ENCODE measurements around the gene SYNPO2.

The SYNPO2 gene

GRCh38 chr4:119082661-119083060, 194.0 kb downstream of the SYNPO2 start:
- DNase-seq: peak; percentile 92

- DNase-seq: no peak
Measured at GRCh38 chr4:119084513-119084912, 195.9 kb downstream of the SYNPO2 start.

DNA sequence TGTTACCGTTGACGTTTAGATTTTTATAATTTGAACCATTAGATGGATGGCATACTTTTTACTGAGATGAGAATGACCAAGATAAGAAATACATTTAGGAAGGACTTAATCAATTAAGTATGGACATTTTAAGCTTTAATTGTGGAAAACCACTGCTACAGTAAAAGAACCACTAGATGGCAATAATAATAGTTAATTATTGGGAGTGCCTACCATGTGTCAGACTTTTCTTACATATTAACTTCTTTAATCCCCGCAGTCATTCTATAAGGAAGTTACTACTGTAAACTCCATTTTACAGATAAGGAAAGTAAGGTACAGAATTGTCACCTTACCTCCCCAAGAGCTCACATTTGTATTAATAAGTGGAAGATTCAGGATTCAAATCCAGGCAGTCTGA, 198.5 kb downstream of the SYNPO2 start:
- DNase-seq: no peak

- DNase-seq: no peak
Measured at GRCh38 chr4:119087656-119088055, 199.0 kb downstream of the SYNPO2 start.

GRCh38 chr4:119093042-119093827, 204.6 kb downstream of the SYNPO2 start:
- no peak for DNase-seq

- no peak for DNase-seq
Measured at GRCh38 chr4:119097282-119097900, 208.7 kb downstream of the SYNPO2 start.

GRCh38 chr4:119098306-119098705, 209.7 kb downstream of the SYNPO2 start:
- DNase-seq: no peak

- DNase-seq: no peak
Measured at GRCh38 chr4:119099227-119099810, 210.7 kb downstream of the SYNPO2 start.

- no peak for DNase-seq
Measured at GRCh38 chr4:119100655-119101054, 212.0 kb downstream of the SYNPO2 start.

GRCh38 chr4:119103263-119103662, 214.6 kb downstream of the SYNPO2 start:
- no peak for DNase-seq

DNA sequence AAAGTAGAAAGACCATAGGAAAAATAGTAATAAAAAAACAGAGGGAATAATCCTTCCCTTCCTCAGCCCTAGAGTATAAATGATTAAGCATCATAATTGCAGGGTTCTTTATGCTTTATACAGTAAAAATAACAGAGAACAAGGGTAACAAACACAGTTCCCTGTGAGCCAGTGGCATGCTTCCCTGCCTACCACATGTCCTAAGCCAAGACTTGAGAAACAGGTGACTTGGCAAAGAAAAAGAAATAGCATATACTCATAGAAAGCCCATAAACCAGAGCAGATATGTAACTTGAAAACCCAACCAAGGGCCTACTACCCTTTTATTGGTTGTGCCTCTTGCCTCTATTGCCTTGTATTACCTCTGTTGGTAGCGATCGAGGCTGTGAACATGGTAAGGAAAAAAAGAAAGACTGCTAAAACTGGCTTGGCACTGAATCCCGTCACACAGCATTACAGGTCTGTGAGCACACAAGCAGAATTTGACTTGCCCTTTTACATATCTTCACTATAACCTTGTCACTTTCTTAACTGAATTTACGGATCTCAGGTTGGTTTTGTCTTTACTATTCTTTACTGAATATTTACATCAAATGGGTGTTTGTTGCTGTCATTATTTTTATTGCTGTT, 216.1 kb downstream of the SYNPO2 start:
- no peak for DNase-seq

DNA sequence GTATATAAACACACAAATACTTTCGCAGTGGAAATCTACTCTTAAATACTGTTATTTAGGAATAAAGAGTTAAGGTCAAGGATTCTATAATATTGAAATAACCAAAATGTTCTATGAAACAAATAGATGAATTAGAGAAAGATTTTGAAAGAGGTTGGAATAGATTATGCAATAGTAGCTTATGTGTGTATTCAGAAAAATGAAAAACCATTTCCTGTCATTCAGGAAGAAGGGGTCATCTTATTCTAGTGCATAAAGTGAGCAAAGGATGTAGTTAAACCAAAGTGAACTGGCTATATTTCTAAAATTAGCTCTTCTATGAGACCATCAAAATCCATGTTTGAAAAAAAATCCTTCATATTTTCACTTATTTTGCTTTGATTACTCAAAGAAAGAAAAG, 217.0 kb downstream of the SYNPO2 start:
- no peak for DNase-seq

- DNase-seq: no peak
Measured at GRCh38 chr4:119106036-119107000, 217.7 kb downstream of the SYNPO2 start.

DNA sequence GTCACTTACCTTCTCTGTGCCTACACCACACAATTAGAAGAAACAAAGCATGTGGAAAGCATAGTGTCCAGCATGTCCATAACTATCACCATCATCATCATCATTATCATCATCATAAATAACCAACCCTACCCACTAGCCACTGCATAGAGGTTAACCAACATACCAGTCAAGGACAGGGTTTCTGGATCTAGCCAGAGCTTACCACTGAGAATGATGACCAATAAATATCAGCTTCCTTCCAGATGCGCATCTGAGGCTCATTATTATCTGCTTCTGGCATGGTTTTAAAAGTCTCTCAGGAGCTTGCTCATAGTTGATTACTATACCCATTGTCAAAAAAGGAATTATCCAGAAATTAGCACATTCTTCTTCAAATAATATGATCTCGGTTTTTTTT, 221.5 kb downstream of the SYNPO2 start:
- no peak for DNase-seq

Measured in NCI-H82 (cell line).